Tibial nerve (tissue), 3 donors: ENCODE data around the gene CDRT15L2.
"Not testable (repeated sequence)": the region's sequence is repeated elsewhere in the genome, so short reads cannot be mapped to it uniquely, and the experiment has no call there.

ENCODE experiments used
- CTCF ChIP-seq, 5 experiments: fragments of 200-600 bp in 3 of 5; fragments of 450-650 bp in 2 of 5; sonication (generic) in 3 of 5; IDR thresholded peaks; one replicate each; pipeline ENCODE4 v1.5.1; 2016 to 2019; ENCODE audit warnings: antibody characterized with exemption in 5 of 5, mild to moderate bottlenecking in 3 of 5, moderate library complexity in 2 of 5
- POLR2A ChIP-seq, 2 donors: fragments of 450-650 bp; IDR thresholded peaks; one replicate each; pipeline ENCODE4 v1.6.1; 2017; ENCODE audit warnings: antibody characterized with exemption in 2 of 2, mild to moderate bottlenecking in 2 of 2, moderate library complexity in 2 of 2

GRCh38 chr17:20554728-20555127 lies 24.8 kb upstream of the CDRT15L2 start:
- not testable (repeated sequence) for TF ChIP-seq CTCF, POLR2A (IDR thresholded peaks at IDR 0.05)
